Prostate gland (tissue), 2 donors: ENCODE measurements around the gene MPPE1. TPM values are rescaled to one million over a fixed set of nuclear protein-coding genes. Genes with fewer than 3 reads are reported as not detected.
"Not testable (repeated sequence)": the region's sequence is repeated elsewhere in the genome, so short reads cannot be mapped to it uniquely, and the experiment has no call there.

Experiments used
- DNase-seq: peaks from one replicate; pipeline ENCODE4 v3.0.0-alpha.2; 2019; ENCODE audit warnings: low spot score
- H3K27ac ChIP-seq, 2 donors: fragments of 200-600 bp; sonication (generic); 2 replicates each; pipeline ENCODE4 v1.5.1; 2017 to 2019
- H3K27me3 ChIP-seq: fragments of 200-600 bp; sonication (generic); replicated peaks from 2 replicates; pipeline ENCODE4 v1.5.1; 2019; ENCODE audit not compliant: insufficient read depth
- H3K36me3 ChIP-seq, 2 donors: fragments of 200-600 bp; sonication (generic); 1 replicate in 1 of 2; 2 replicates in 1 of 2; pipeline versions ENCODE4 v1.5.1 to v1.8.1; 2017 to 2019
- H3K4me1 ChIP-seq: fragments of 200-600 bp; sonication (generic); replicated peaks from 2 replicates; pipeline ENCODE4 v1.5.1; 2019
- H3K4me3 ChIP-seq, 2 donors: fragments of 200-600 bp; sonication (generic); 2 replicates each; pipeline ENCODE4 v1.5.1; 2017 to 2019
- H3K9me3 ChIP-seq: fragments of 200-600 bp; sonication (generic); 2 replicates; pipeline ENCODE4 v1.5.1; 2017
- CTCF ChIP-seq, 4 experiments: fragments of 200-600 bp in 2 of 4; fragments of 450-650 bp in 2 of 4; sonication (generic) in 2 of 4; IDR thresholded peaks; 1 replicate in 3 of 4; 2 replicates in 1 of 4; pipeline ENCODE4 v1.5.1; 2016 to 2019; ENCODE audit warnings: antibody characterized with exemption in 4 of 4, mild to moderate bottlenecking in 2 of 4, moderate library complexity in 2 of 4
- POLR2A ChIP-seq: fragments of 450-650 bp; IDR thresholded peaks from one replicate; pipeline ENCODE4 v1.6.1; 2016; ENCODE audit warnings: antibody characterized with exemption, mild to moderate bottlenecking
- POLR2AphosphoS5 ChIP-seq: sonication (generic); formaldehyde crosslinking; IDR thresholded peaks from one replicate; pipeline ENCODE4 v1.6.1; 2017; ENCODE audit warnings: antibody characterized with exemption
- WGBS: methylation state at CpG from one replicate; pipeline ENCODE4 v1.1.5; 2018; 5-methylcytosine and 5-hydroxymethylcytosine counted together
- intact Hi-C: fragments of 100-400 bp; cut with DNase I; formaldehyde crosslinking; loops from one replicate; pipeline ENCODE4 v1.14.2; 2022
- total RNA-seq, 2 donors: library from RNA; depleted of rRNA; stranded (reverse); fragments of >200 nt; gene quantifications; one replicate each; pipeline ENCODE4 v1.1.0, GENCODE V29; 2016

Gene MPPE1
- total RNA-seq, 2 donors from 2014 or later = 19.3 to 29.1 TPM

GRCh38 chr18:11860594-11861450, 47.3 kb downstream of the MPPE1 start:
- Histone ChIP-seq H3K27ac (no peak overlapping the region), H3K9me3 (no peaks in the 10 kb centered on the region), H3K36me3 (no peaks in the 10 kb centered on the region), H3K4me1 (no peaks in the 10 kb centered on the region), H3K4me3 (no peak overlapping the region), H3K27me3 (no peaks in the 10 kb centered on the region)
- no peak for DNase-seq
- TF ChIP-seq POLR2AphosphoS5 (no peak), POLR2A (no peak), CTCF (IDR thresholded peaks at IDR 0.05) (no peak)
- intact Hi-C loops = no loop called here
- 87% methylated on average over 17 of the region's 17 CpGs for WGBS

DNA sequence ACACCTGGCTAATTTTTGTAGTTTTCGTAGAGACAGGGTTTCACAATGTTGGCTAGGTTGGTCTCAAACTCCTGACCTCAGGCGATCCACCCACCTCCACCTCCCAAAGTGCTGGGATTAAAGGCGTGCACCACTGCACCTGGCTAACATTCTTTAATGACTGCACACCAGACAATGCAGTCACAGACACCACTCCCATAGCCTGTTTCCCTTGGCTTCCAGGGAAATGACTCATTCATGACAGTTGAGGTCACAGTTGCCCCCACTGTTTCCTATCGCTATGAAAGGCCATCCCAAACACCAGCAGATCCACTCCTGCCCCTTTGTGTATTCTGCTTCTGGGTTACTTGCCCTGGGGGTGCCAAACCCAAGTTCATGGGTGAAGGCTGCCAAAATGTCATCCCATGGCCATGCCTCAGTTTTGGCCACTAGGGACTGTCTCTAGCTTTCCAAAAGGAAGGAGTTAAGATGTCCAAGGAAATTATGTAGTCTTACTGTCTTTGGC, 48.2 kb downstream of the MPPE1 start:
- Histone ChIP-seq H3K4me3 (no peak overlapping the region), H3K36me3 (no peaks in the 10 kb centered on the region), H3K4me1 (no peaks in the 10 kb centered on the region), H3K27ac (no peak overlapping the region), H3K27me3 (no peaks in the 10 kb centered on the region), H3K9me3 (no peaks in the 10 kb centered on the region)
- WGBS = 63% methylated on average over 4 of the region's 4 CpGs
- TF ChIP-seq CTCF (IDR thresholded peaks at IDR 0.05) (no peak), POLR2A (no peak), POLR2AphosphoS5 (no peak)
- intact Hi-C loops = loop anchor here (10.0 kb wide), 1 partner anchor 175 kb away; no protein-coding TSS in a partner anchor
- no peak for DNase-seq

DNA sequence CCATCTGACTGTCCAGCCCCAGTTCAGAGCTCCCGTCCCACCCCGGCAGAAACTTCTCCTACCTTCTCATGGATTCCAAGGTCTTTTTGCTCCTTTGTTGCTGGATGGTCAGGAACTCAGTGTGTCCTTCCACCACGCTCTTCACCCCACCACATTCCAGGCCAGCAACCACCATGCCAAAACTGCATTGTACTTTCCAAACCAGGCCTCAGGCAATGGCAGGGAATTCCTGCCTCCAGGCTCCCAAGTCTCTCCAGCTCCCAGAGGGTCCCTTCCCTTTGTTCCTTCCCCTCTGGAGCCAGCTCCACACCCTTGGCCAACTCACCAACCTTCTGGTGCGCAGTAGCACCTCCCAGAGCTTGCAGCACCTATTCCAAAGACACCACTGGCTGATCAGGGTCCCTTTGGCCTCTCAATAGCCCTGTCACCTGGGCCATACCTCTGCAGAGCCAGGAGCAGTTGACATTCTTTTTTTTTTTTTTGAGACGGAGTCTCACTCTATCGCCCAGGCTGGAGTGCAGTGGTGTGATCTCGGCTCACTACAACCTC, 48.8 kb downstream of the MPPE1 start:
- Histone ChIP-seq H3K27me3 (no peaks in the 10 kb centered on the region), H3K4me3 (no peak overlapping the region), H3K9me3 (no peaks in the 10 kb centered on the region), H3K36me3 (no peaks in the 10 kb centered on the region), H3K27ac (no peak overlapping the region), H3K4me1 (no peaks in the 10 kb centered on the region)
- WGBS = 96% methylated on average over 7 of the region's 7 CpGs
- intact Hi-C loops = loop anchor here (10.0 kb wide), 1 partner anchor 175 kb away; no protein-coding TSS in a partner anchor
- TF ChIP-seq POLR2AphosphoS5 (no peak), CTCF (IDR thresholded peaks at IDR 0.05) (no peak), POLR2A (no peak)
- DNase-seq = no peak

- Histone ChIP-seq H3K27me3 (no peaks in the 10 kb centered on the region), H3K4me1 (no peaks in the 10 kb centered on the region), H3K4me3 (no peak overlapping the region), H3K9me3 (no peaks in the 10 kb centered on the region), H3K36me3 (no peaks in the 10 kb centered on the region), H3K27ac (peak overlapping the region; percentile 52 to 57)
- TF ChIP-seq POLR2AphosphoS5 (peak; percentile 33), POLR2A (peak; percentile 37), CTCF (IDR thresholded peaks at IDR 0.05) (no peak)
- 38% methylated on average over 11 of the region's 11 CpGs for WGBS
- DNase-seq = no peak
- intact Hi-C loops = loop anchor here (10.0 kb wide), 1 partner anchor 177 kb away; no protein-coding TSS in a partner anchor
These were observed 50.8 kb downstream of the MPPE1 start for GRCh38 chr18:11857177-11857887.

DNA sequence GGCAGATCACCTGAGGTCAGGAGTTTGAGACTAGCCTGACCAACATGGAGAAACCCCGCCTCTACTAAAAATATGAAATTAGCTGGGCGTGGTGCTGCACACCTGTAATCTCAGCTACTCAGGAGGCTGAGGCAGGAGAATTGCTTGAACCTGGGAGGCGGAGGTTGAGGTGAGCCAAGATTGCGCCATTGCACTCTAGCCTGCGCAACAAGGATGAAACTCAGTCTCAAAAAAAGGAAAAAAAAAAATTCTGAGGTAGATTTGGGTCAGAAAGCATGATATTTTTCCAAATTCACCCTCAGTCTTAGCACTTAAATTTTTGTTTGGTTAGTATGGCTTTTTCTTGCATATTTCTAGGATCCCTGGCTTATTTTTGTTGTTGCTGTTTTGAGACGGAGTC, 53.6 kb downstream of the MPPE1 start:
- not testable (repeated sequence) for H3K27ac ChIP-seq, H3K4me3 ChIP-seq, DNase-seq, H3K4me1 ChIP-seq, H3K36me3 ChIP-seq, H3K9me3 ChIP-seq, H3K27me3 ChIP-seq
- intact Hi-C loops = loop anchor here (5.0 to 10.0 kb wide), 2 partner anchors 72 to 180 kb away; no protein-coding TSS in a partner anchor
- 86% methylated on average over 6 of the region's 6 CpGs for WGBS
